ENCODE data around the gene UBASH3B. TPM values are rescaled to one million over a fixed set of nuclear protein-coding genes. Genes with fewer than 3 reads are reported as not detected.
"Not testable (repeated sequence)": the region's sequence is repeated elsewhere in the genome, so short reads cannot be mapped to it uniquely, and the experiment has no call there.

Gene UBASH3B
- 12.3 TPM for polyA plus RNA-seq (2013, experiment 1 of 2; ENCODE audit: insufficient read length)
- polyA plus RNA-seq (2013, experiment 2 of 2; ENCODE audit: insufficient read length), result 12.1 TPM

- DNase-seq, result peak; percentile 91
These were observed at the start of gene UBASH3B for GRCh38 chr11:122655527-122656072. UBASH3B (plus strand) TSS chr11:122655722; CDS start chr11:122656050, 328 bp downstream.

- DNase-seq, result not testable (repeated sequence)
These were observed 48.4 kb upstream of the UBASH3B start for GRCh38 chr11:122607162-122607561.

GRCh38 chr11:122612123-122612824 lies 43.2 kb upstream of the UBASH3B start:
- DNase-seq, result no peak

- DNase-seq, result no peak
These were observed 38.8 kb upstream of the UBASH3B start for GRCh38 chr11:122616718-122617117.

- no peak for DNase-seq
These were observed 38.2 kb upstream of the UBASH3B start for GRCh38 chr11:122617297-122617696.

- no peak for DNase-seq
These were observed 37.6 kb upstream of the UBASH3B start for GRCh38 chr11:122617926-122618325.

- no peak for DNase-seq
These were observed 36.6 kb upstream of the UBASH3B start for GRCh38 chr11:122618927-122619326.

- DNase-seq, result no peak
These were observed 35.8 kb upstream of the UBASH3B start for GRCh38 chr11:122619757-122620156.

- not testable (repeated sequence) for DNase-seq
These were observed 30.0 kb upstream of the UBASH3B start for GRCh38 chr11:122625501-122625900.

- DNase-seq, result no peak
These were observed 29.4 kb upstream of the UBASH3B start for GRCh38 chr11:122625976-122626665.

GRCh38 chr11:122627745-122628144 lies 27.8 kb upstream of the UBASH3B start:
- DNase-seq, result no peak

- DNase-seq, result peak; percentile 80
These were observed 26.5 kb upstream of the UBASH3B start for GRCh38 chr11:122628810-122629555.

GRCh38 chr11:122632181-122632824 lies 23.2 kb upstream of the UBASH3B start:
- peak; percentile 19 for DNase-seq

GRCh38 chr11:122633219-122633829 lies 22.2 kb upstream of the UBASH3B start:
- DNase-seq, result peak; percentile 71

GRCh38 chr11:122634501-122634900 lies 21.0 kb upstream of the UBASH3B start:
- DNase-seq, result peak; percentile 78

- DNase-seq, result no peak
These were observed 18.0 kb upstream of the UBASH3B start for GRCh38 chr11:122637541-122637940.

- peak; percentile 86 for DNase-seq
These were observed 13.0 kb upstream of the UBASH3B start for GRCh38 chr11:122642472-122642922.

GRCh38 chr11:122642971-122643370 lies 12.6 kb upstream of the UBASH3B start:
- no peak for DNase-seq

GRCh38 chr11:122645847-122646246 lies 9.7 kb upstream of the UBASH3B start:
- DNase-seq, result no peak

- peak; percentile 74 for DNase-seq
These were observed 8.8 kb upstream of the UBASH3B start for GRCh38 chr11:122646549-122647340.

- DNase-seq, result no peak
These were observed 7.7 kb upstream of the UBASH3B start for GRCh38 chr11:122647736-122648275.
